ENCODE data around the gene ELP1.

The ELP1 gene, protein sequence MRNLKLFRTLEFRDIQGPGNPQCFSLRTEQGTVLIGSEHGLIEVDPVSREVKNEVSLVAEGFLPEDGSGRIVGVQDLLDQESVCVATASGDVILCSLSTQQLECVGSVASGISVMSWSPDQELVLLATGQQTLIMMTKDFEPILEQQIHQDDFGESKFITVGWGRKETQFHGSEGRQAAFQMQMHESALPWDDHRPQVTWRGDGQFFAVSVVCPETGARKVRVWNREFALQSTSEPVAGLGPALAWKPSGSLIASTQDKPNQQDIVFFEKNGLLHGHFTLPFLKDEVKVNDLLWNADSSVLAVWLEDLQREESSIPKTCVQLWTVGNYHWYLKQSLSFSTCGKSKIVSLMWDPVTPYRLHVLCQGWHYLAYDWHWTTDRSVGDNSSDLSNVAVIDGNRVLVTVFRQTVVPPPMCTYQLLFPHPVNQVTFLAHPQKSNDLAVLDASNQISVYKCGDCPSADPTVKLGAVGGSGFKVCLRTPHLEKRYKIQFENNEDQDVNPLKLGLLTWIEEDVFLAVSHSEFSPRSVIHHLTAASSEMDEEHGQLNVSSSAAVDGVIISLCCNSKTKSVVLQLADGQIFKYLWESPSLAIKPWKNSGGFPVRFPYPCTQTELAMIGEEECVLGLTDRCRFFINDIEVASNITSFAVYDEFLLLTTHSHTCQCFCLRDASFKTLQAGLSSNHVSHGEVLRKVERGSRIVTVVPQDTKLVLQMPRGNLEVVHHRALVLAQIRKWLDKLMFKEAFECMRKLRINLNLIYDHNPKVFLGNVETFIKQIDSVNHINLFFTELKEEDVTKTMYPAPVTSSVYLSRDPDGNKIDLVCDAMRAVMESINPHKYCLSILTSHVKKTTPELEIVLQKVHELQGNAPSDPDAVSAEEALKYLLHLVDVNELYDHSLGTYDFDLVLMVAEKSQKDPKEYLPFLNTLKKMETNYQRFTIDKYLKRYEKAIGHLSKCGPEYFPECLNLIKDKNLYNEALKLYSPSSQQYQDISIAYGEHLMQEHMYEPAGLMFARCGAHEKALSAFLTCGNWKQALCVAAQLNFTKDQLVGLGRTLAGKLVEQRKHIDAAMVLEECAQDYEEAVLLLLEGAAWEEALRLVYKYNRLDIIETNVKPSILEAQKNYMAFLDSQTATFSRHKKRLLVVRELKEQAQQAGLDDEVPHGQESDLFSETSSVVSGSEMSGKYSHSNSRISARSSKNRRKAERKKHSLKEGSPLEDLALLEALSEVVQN (N-terminal part only)

GRCh38 chr9:108933718-108934322, at the start of gene ELP1:
Gene ELP1 (minus strand): TSS chr9:108934124. CDS start chr9:108931146, 2,978 bp downstream.
- TF ChIP-seq, protein P1, sequence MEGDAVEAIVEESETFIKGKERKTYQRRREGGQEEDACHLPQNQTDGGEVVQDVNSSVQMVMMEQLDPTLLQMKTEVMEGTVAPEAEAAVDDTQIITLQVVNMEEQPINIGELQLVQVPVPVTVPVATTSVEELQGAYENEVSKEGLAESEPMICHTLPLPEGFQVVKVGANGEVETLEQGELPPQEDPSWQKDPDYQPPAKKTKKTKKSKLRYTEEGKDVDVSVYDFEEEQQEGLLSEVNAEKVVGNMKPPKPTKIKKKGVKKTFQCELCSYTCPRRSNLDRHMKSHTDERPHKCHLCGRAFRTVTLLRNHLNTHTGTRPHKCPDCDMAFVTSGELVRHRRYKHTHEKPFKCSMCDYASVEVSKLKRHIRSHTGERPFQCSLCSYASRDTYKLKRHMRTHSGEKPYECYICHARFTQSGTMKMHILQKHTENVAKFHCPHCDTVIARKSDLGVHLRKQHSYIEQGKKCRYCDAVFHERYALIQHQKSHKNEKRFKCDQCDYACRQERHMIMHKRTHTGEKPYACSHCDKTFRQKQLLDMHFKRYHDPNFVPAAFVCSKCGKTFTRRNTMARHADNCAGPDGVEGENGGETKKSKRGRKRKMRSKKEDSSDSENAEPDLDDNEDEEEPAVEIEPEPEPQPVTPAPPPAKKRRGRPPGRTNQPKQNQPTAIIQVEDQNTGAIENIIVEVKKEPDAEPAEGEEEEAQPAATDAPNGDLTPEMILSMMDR (IDR thresholded peaks at IDR 0.05; ENCODE audit: insufficient read depth, low read length, missing control alignments), result peak; percentile 61
- DNase-seq (ENCODE audit: low read depth, low spot score), result peak; percentile 56
- H3K4me3 ChIP-seq (ENCODE audit: low read depth, low read length), result peak within 1 kb of the TSS; percentile 92
- ChIA-PET CTCF (interaction anchor here (0.6 to 1.6 kb wide), 3 partner anchors 19 to 536 kb away, joined by 3 to 4 read pairs (median 3); no protein-coding TSS in a partner anchor), POLR2A (no interaction called here)

- H3K4me3 ChIP-seq (ENCODE audit: low read depth, low read length), result no peak overlapping the region
- ChIA-PET CTCF (no interaction called here), POLR2A (no interaction called here)
- TF ChIP-seq, protein P1 (IDR thresholded peaks at IDR 0.05; ENCODE audit: insufficient read depth, low read length, missing control alignments), result no peak
- DNase-seq (ENCODE audit: low read depth, low spot score), result no peak
Measured at GRCh38 chr9:108980893-108981292, 47.0 kb upstream of the ELP1 start.

DNA sequence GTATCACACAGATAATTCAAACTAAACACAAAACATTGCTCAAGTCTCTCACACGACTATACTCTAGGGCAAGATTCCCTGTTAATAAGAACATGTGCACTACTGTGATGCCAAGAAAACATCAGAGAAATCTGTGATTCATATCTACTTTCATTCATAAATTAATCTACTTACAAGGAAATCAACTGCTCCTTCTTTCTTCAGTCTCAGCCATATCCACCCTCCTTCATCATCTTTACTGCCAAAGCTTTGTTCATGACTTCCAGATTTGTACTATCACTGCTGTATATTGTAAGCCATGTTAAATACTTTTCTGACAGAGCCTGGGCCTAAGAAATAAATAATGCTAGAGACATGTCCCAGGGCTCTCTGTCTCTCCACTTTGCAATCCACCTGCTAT, 44.3 kb upstream of the ELP1 start:
- ChIA-PET CTCF (interaction anchor here (1.4 to 3.5 kb wide), 2 partner anchors 25 to 343 kb away, joined by 3 to 11 read pairs; no protein-coding TSS in a partner anchor), POLR2A (no interaction called here)
- DNase-seq (ENCODE audit: low read depth, low spot score), result no peak
- H3K4me3 ChIP-seq (ENCODE audit: low read depth, low read length), result no peak overlapping the region
- TF ChIP-seq, protein P1 (IDR thresholded peaks at IDR 0.05; ENCODE audit: insufficient read depth, low read length, missing control alignments), result no peak

- TF ChIP-seq, protein P1 (IDR thresholded peaks at IDR 0.05; ENCODE audit: insufficient read depth, low read length, missing control alignments), result no peak
- ChIA-PET CTCF (no interaction called here), POLR2A (no interaction called here)
- H3K4me3 ChIP-seq (ENCODE audit: low read depth, low read length), result no peak overlapping the region
- DNase-seq (ENCODE audit: low read depth, low spot score), result no peak
Measured at GRCh38 chr9:108973895-108974294, 40.0 kb upstream of the ELP1 start.

DNA sequence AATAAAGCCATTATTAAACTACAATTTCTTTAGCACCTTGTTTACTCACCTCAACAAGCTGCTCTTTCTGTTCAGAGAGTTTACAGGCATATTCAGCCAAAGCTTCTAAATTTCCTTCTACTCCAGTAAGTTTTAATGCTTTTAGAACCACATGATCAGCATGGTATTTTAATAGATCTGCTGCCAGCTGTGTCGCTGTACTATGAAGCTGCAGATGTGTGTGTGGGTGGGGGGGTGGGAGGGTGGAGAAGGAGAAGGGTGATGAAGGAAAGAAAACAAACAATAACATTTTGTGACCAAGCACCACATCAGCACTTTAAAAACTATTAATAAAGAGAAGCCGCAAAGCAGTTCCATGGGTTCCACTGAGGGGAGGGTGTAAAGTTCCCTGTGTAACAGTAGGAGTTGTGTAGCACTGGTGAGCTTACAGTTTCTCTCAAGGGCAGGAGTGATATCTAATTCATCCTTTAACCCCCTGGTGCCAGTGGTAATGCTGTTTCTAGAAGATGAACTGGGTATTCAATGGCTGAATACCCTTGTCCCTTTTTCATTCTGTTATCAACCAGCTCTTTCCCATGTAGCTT, 38.8 kb upstream of the ELP1 start:
- no peak for DNase-seq (ENCODE audit: low read depth, low spot score)
- POLR2A ChIA-PET, result no interaction called here
- TF ChIP-seq, protein P1 (IDR thresholded peaks at IDR 0.05; ENCODE audit: insufficient read depth, low read length, missing control alignments), result no peak
- CTCF ChIA-PET, result interaction anchor here (2.5 kb wide), 1 partner anchor 19 kb away, joined by 11 read pairs; no protein-coding TSS in a partner anchor
- no peak overlapping the region for H3K4me3 ChIP-seq (ENCODE audit: low read depth, low read length)

Measured in AG04449 (cell line).